HEK293 (cell line): ENCODE results near the gene CREBBP.
A peak's percentile ranks its signal among the peaks of the same experiment; 100 is the strongest.

Experiments
- CTCF ChIA-PET: fragments of 350-600 bp; formaldehyde crosslinking; extraction: SDS; loops from one replicate; lab custom pipeline; 2021; ENCODE audit warnings: antibody characterized with exemption; lab: Yijun Ruan, JAX
- POLR2A ChIA-PET: fragments of 300-600 bp; formaldehyde crosslinking; extraction: SDS; loops from one replicate; lab custom pipeline; 2020; ENCODE audit warnings: antibody characterized with exemption, inconsistent platforms; lab: Yijun Ruan, JAX
- H3K27ac ChIP-seq: fragments of 200-500 bp; sonication (Bioruptor generic); 2 replicates; pipeline ENCODE4 v1.5.1; 2014; ENCODE audit warnings: low read depth, low read length, control low read depth, inconsistent platforms; ENCODE audit errors: extremely low read depth
- H3K36me3 ChIP-seq, 2 experiments: fragments of 200-500 bp in 1 of 2; sonication (Bioruptor generic) in 1 of 2; 1 replicate in 1 of 2; 2 replicates in 1 of 2; pipeline ENCODE4 v1.5.1; 2014 to 2017; ENCODE audit warnings: inconsistent platforms in 2 of 2, low read length in 2 of 2; ENCODE audit not compliant: control insufficient read depth in 2 of 2, insufficient read depth in 1 of 2
- H3K4me1 ChIP-seq: fragments of 200-500 bp; sonication (Bioruptor generic); 2 replicates; pipeline ENCODE4 v1.5.1; 2014; ENCODE audit warnings: mild to moderate bottlenecking, low read length, inconsistent platforms; ENCODE audit not compliant: control insufficient read depth, insufficient read depth
- H3K4me3 ChIP-seq: 2 replicates; pipeline ENCODE4 v1.5.1; 2011; ENCODE audit warnings: low read depth, mild to moderate bottlenecking, control low read depth, low read length, moderate library complexity
- H3K9me3 ChIP-seq: fragments of 200-500 bp; sonication (Bioruptor generic); 2 replicates; pipeline ENCODE4 v1.5.1; 2014; ENCODE audit warnings: low read depth, low read length, inconsistent platforms; ENCODE audit not compliant: control insufficient read depth, insufficient read depth
- ATF2 ChIP-seq: fragments of 450-650 bp; formaldehyde crosslinking; IDR thresholded peaks from 2 replicates; pipeline ENCODE4 v1.5.1; 2016; ENCODE audit warnings: missing biosample characterization, missing genetic modification characterization, low read depth
- BCL6B ChIP-seq: fragments of 450-650 bp; formaldehyde crosslinking; IDR thresholded peaks from 2 replicates; pipeline ENCODE4 v1.5.1; 2017; ENCODE audit warnings: missing biosample characterization, missing genetic modification characterization
- GLI2 ChIP-seq: fragments of 450-650 bp; formaldehyde crosslinking; IDR thresholded peaks from 2 replicates; pipeline ENCODE4; 2017; ENCODE audit warnings: missing biosample characterization, missing genetic modification characterization, low read depth, borderline replicate concordance
- GLI4 ChIP-seq: fragments of 450-650 bp; formaldehyde crosslinking; IDR thresholded peaks from 2 replicates; pipeline ENCODE4 v1.5.1; 2016; ENCODE audit warnings: missing biosample characterization, missing genetic modification characterization
- SCRT2 ChIP-seq: fragments of 450-650 bp; formaldehyde crosslinking; IDR thresholded peaks from 2 replicates; pipeline ENCODE4 v1.5.1; 2016; ENCODE audit warnings: missing biosample characterization, missing genetic modification characterization
- TSHZ1 ChIP-seq: fragments of 450-650 bp; formaldehyde crosslinking; IDR thresholded peaks from 2 replicates; pipeline ENCODE4 v1.5.1; 2016; ENCODE audit warnings: missing biosample characterization, missing genetic modification characterization, borderline replicate concordance
- ZBTB48 ChIP-seq: fragments of 450-650 bp; formaldehyde crosslinking; IDR thresholded peaks from 2 replicates; pipeline ENCODE4 v1.5.1; 2016; ENCODE audit warnings: missing biosample characterization, missing genetic modification characterization
- ZBTB49 ChIP-seq: fragments of 450-650 bp; formaldehyde crosslinking; IDR thresholded peaks from 2 replicates; pipeline ENCODE4 v1.5.1; 2016; ENCODE audit warnings: missing biosample characterization, missing genetic modification characterization, low read depth
- ZNF223 ChIP-seq: fragments of 450-650 bp; formaldehyde crosslinking; IDR thresholded peaks from 2 replicates; pipeline ENCODE4 v1.5.1; 2016; ENCODE audit warnings: missing biosample characterization, missing genetic modification characterization
- ZNF248 ChIP-seq: fragments of 450-650 bp; formaldehyde crosslinking; IDR thresholded peaks from 2 replicates; pipeline ENCODE4 v1.5.1; 2017; ENCODE audit warnings: missing biosample characterization, missing genetic modification characterization
- ZNF37A ChIP-seq: fragments of 450-650 bp; IDR thresholded peaks from 2 replicates; pipeline ENCODE4 v1.5.1; 2018; ENCODE audit warnings: missing biosample characterization, missing genetic modification characterization
- ZNF433 ChIP-seq: fragments of 450-650 bp; formaldehyde crosslinking; IDR thresholded peaks from 2 replicates; pipeline ENCODE4 v1.5.1; 2016; ENCODE audit warnings: missing biosample characterization, missing genetic modification characterization, low read depth
- ZNF585B ChIP-seq: fragments of 450-650 bp; formaldehyde crosslinking; IDR thresholded peaks from 2 replicates; pipeline ENCODE4 v1.5.1; 2016; ENCODE audit warnings: missing biosample characterization, missing genetic modification characterization
- ZNF830 ChIP-seq: fragments of 450-650 bp; IDR thresholded peaks from 2 replicates; pipeline ENCODE4 v1.5.0; 2018; ENCODE audit warnings: missing biosample characterization, missing genetic modification characterization, low read depth, mild to moderate bottlenecking, moderate library complexity
- ZNF837 ChIP-seq: fragments of 450-650 bp; formaldehyde crosslinking; IDR thresholded peaks from 2 replicates; pipeline ENCODE4 v1.5.1; 2016; ENCODE audit warnings: missing biosample characterization, missing genetic modification characterization
- ZSCAN23 ChIP-seq: fragments of 450-650 bp; formaldehyde crosslinking; IDR thresholded peaks from 2 replicates; pipeline ENCODE4 v1.5.1; 2016; ENCODE audit warnings: missing biosample characterization, missing genetic modification characterization

The CREBBP gene

GRCh38 chr16:3740186-3740585, 140.3 kb downstream of the CREBBP start:
- H3K36me3 ChIP-seq, result peaks cover 13 to 93% of the 10 kb centered on the region in 2 experiments
- no peak overlapping the region for H3K4me3 ChIP-seq
- CTCF ChIA-PET, result no interaction called here
- H3K9me3 ChIP-seq, result no peaks in the 10 kb centered on the region
- H3K27ac ChIP-seq, result no peak overlapping the region
- TF ChIP-seq ZNF37A (tag by site-specific recombination) (no peak), ATF2 (no peak), SCRT2 (tag by site-specific recombination) (no peak), ZNF585B (tag by site-specific recombination) (no peak), ZNF248 (tag by site-specific recombination) (no peak), ZNF837 (tag by site-specific recombination) (no peak), ZNF433 (tag by site-specific recombination) (no peak), GLI2 (tag by site-specific recombination) (no peak), TSHZ1 (tag by site-specific recombination) (no peak), ZBTB48 (tag by site-specific recombination) (no peak), ZSCAN23 (tag by site-specific recombination) (no peak), ZNF830 (no peak), ZBTB49 (tag by site-specific recombination) (no peak), GLI4 (tag by site-specific recombination) (no peak)
- POLR2A ChIA-PET, result no interaction called here
- no peaks in the 10 kb centered on the region for H3K4me1 ChIP-seq

- Histone ChIP-seq H3K4me3 (no peak overlapping the region), H3K27ac (no peak overlapping the region), H3K9me3 (no peaks in the 10 kb centered on the region), H3K36me3 (peaks cover 16 to 93% of the 10 kb centered on the region in 2 experiments), H3K4me1 (no peaks in the 10 kb centered on the region)
- CTCF ChIA-PET, result no interaction called here
- POLR2A ChIA-PET, result no interaction called here
- 0 out of 2 replicates have a peak, but pooled peaks have one; percentile 14 for TF ChIP-seq BCL6B (tag by site-specific recombination)
- no peak for TF ChIP-seq ZNF223 (tag by site-specific recombination)
Observed at GRCh38 chr16:3739636-3740035, 140.9 kb downstream of the CREBBP start.
